Suprapubic skin (tissue), 4 donors: ENCODE measurements around the gene NR1H3. TPM values are rescaled to one million over a fixed set of nuclear protein-coding genes. Genes with fewer than 3 reads are reported as not detected.

Experiments
- DNase-seq, 2 donors: peaks; one replicate each; pipeline ENCODE4 v3.0.0-alpha.2; 2019; ENCODE audit warnings: low spot score in 2 of 2
- H3K27ac ChIP-seq: fragments of 200-600 bp; sonication (generic); one replicate; pipeline ENCODE4 v1.5.1; 2019
- H3K27me3 ChIP-seq: fragments of 200-600 bp; sonication (generic); one replicate; pipeline ENCODE4 v1.5.1; 2019
- H3K36me3 ChIP-seq: fragments of 200-600 bp; sonication (generic); one replicate; pipeline ENCODE4 v1.5.1; 2019
- H3K4me1 ChIP-seq: fragments of 200-600 bp; sonication (generic); one replicate; pipeline ENCODE4 v1.5.1; 2019
- H3K4me3 ChIP-seq: fragments of 200-600 bp; sonication (generic); one replicate; pipeline ENCODE4 v1.5.1; 2019; ENCODE audit warnings: mild to moderate bottlenecking
- H3K9me3 ChIP-seq: fragments of 200-600 bp; sonication (generic); one replicate; pipeline ENCODE4 v1.5.1; 2019
- EP300 ChIP-seq: sonication (generic); formaldehyde crosslinking; IDR thresholded peaks from one replicate; pipeline ENCODE4 v1.6.1; 2017; ENCODE audit warnings: antibody characterized with exemption
- POLR2A ChIP-seq, 2 donors: fragments of 450-650 bp; IDR thresholded peaks; one replicate each; pipeline ENCODE4 v1.6.1; 2017; ENCODE audit warnings: antibody characterized with exemption in 2 of 2, mild to moderate bottlenecking in 2 of 2, moderate library complexity in 2 of 2
- POLR2AphosphoS5 ChIP-seq, 3 donors: sonication (generic); formaldehyde crosslinking; IDR thresholded peaks; one replicate each; pipeline ENCODE4 v1.6.1; 2017; ENCODE audit warnings: antibody characterized with exemption in 3 of 3
- WGBS: methylation state at CpG from one replicate; pipeline ENCODE4 v1.1.5; 2018; 5-methylcytosine and 5-hydroxymethylcytosine counted together
- total RNA-seq, 4 donors: library from RNA; depleted of rRNA; stranded (reverse); fragments of >200 nt; gene quantifications; one replicate each; pipeline ENCODE4 v1.1.0, GENCODE V29; 2016
- TF ChIP-seq, protein P1 (sequence below), 2 donors: fragments of 200-600 bp in 1 of 2; fragments of 450-650 bp in 1 of 2; sonication (generic) in 1 of 2; IDR thresholded peaks; one replicate each; pipeline ENCODE4 v1.5.1; 2016 to 2019; ENCODE audit warnings: antibody characterized with exemption in 2 of 2, mild to moderate bottlenecking in 1 of 2, moderate library complexity in 1 of 2

Gene NR1H3
- total RNA-seq, 4 donors from 2014 or later, result 17.5 to 27.0 (median 25.0) TPM

DNA sequence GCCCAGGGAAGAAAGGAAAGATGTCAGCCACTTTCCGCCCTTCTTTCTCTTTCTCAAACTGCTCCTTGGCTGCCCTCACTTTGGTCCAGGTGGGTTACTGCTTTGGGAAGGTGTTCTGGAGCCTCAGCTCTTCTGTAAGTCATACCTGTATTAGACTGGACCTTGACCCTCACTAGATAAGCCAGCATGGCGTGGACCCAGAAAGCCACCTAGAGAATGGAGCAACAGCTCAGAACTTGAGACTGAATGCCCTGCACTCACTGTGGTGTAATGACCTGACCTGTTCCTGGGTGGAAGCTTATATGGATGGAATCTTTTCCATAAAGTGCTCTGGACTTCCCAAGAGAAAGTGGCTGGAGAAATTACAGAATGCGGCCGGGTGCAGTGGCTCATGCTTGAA lies 24.7 kb upstream of the NR1H3 start:
- H3K27me3 ChIP-seq, result no peaks in the 10 kb centered on the region
- 94% methylated on average over 4 of the region's 4 CpGs for WGBS
- no peak overlapping the region for H3K27ac ChIP-seq
- H3K4me1 ChIP-seq, result peaks cover 5% of the 10 kb centered on the region
- peaks cover 52% of the 10 kb centered on the region for H3K36me3 ChIP-seq
- no peak for DNase-seq
- no peak overlapping the region for H3K4me3 ChIP-seq
- no peaks in the 10 kb centered on the region for H3K9me3 ChIP-seq
- TF ChIP-seq EP300, result no peak
- TF ChIP-seq, protein P1, sequence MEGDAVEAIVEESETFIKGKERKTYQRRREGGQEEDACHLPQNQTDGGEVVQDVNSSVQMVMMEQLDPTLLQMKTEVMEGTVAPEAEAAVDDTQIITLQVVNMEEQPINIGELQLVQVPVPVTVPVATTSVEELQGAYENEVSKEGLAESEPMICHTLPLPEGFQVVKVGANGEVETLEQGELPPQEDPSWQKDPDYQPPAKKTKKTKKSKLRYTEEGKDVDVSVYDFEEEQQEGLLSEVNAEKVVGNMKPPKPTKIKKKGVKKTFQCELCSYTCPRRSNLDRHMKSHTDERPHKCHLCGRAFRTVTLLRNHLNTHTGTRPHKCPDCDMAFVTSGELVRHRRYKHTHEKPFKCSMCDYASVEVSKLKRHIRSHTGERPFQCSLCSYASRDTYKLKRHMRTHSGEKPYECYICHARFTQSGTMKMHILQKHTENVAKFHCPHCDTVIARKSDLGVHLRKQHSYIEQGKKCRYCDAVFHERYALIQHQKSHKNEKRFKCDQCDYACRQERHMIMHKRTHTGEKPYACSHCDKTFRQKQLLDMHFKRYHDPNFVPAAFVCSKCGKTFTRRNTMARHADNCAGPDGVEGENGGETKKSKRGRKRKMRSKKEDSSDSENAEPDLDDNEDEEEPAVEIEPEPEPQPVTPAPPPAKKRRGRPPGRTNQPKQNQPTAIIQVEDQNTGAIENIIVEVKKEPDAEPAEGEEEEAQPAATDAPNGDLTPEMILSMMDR (IDR thresholded peaks at IDR 0.05), result no peak

GRCh38 chr11:47233989-47234668 lies 23.7 kb upstream of the NR1H3 start:
- Histone ChIP-seq H3K27me3 (no peaks in the 10 kb centered on the region), H3K36me3 (peaks cover 59% of the 10 kb centered on the region), H3K9me3 (no peaks in the 10 kb centered on the region), H3K4me1 (peaks cover 7% of the 10 kb centered on the region), H3K4me3 (no peak overlapping the region), H3K27ac (no peak overlapping the region)
- TF ChIP-seq, protein P1 (IDR thresholded peaks at IDR 0.05), result no peak
- TF ChIP-seq POLR2A (IDR thresholded peaks at IDR 0.05), result no peak
- no peak for TF ChIP-seq POLR2AphosphoS5 (IDR thresholded peaks at IDR 0.05)
- WGBS, result 66% methylated on average over 11 of the region's 11 CpGs
- DNase-seq, result no peak

- H3K27me3 ChIP-seq, result no peaks in the 10 kb centered on the region
- no peak overlapping the region for H3K27ac ChIP-seq
- 56% methylated on average over 11 of the region's 12 CpGs for WGBS
- H3K9me3 ChIP-seq, result no peaks in the 10 kb centered on the region
- H3K36me3 ChIP-seq, result peaks cover 61% of the 10 kb centered on the region
- TF ChIP-seq POLR2AphosphoS5 (IDR thresholded peaks at IDR 0.05) (no peak), EP300 (no peak), POLR2A (IDR thresholded peaks at IDR 0.05) (no peak)
- TF ChIP-seq, protein P1 (IDR thresholded peaks at IDR 0.05), result no peak
- peaks cover 7% of the 10 kb centered on the region for H3K4me1 ChIP-seq
- no peak overlapping the region for H3K4me3 ChIP-seq
- DNase-seq, result no peak
Measured at GRCh38 chr11:47234669-47235100, 23.1 kb upstream of the NR1H3 start.

DNA sequence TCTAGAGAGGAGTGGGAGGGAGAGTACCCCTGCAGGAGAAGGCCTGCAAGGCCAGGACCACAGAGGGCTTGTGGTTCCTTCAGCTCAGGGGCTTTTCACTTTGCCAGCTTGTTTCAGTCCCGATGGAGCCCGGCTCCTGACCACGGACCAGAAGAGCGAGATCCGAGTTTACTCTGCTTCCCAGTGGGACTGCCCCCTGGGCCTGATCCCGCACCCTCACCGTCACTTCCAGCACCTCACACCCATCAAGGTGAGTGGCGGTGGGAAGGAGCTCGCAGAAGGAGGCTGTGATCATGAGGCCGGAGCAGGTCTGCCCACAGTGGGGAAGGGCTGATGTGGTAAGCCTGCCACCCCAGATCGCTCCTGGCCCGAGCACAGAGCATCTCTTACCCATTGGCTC lies 22.6 kb upstream of the NR1H3 start:
- peaks cover 7% of the 10 kb centered on the region for H3K4me1 ChIP-seq
- DNase-seq, result no peak
- no peak overlapping the region for H3K4me3 ChIP-seq
- peaks cover 64% of the 10 kb centered on the region for H3K36me3 ChIP-seq
- no peak overlapping the region for H3K27ac ChIP-seq
- no peaks in the 10 kb centered on the region for H3K9me3 ChIP-seq
- no peaks in the 10 kb centered on the region for H3K27me3 ChIP-seq
- TF ChIP-seq POLR2A (IDR thresholded peaks at IDR 0.05) (no peak), EP300 (no peak), POLR2AphosphoS5 (IDR thresholded peaks at IDR 0.05) (no peak)
- TF ChIP-seq, protein P1 (IDR thresholded peaks at IDR 0.05), result no peak
- WGBS, result 92% methylated on average over 12 of the region's 12 CpGs

GRCh38 chr11:47236482-47236881 lies 21.3 kb upstream of the NR1H3 start:
- H3K4me1 ChIP-seq, result peaks cover 7% of the 10 kb centered on the region
- H3K9me3 ChIP-seq, result no peaks in the 10 kb centered on the region
- H3K27me3 ChIP-seq, result no peaks in the 10 kb centered on the region
- no peak for DNase-seq
- H3K36me3 ChIP-seq, result peaks cover 74% of the 10 kb centered on the region
- WGBS, result 78% methylated on average over 5 of the region's 5 CpGs
- H3K27ac ChIP-seq, result no peak overlapping the region
- no peak overlapping the region for H3K4me3 ChIP-seq
- no peak for TF ChIP-seq EP300
- no peak for TF ChIP-seq POLR2A (IDR thresholded peaks at IDR 0.05)
- TF ChIP-seq, protein P1 (IDR thresholded peaks at IDR 0.05), result no peak
- no peak for TF ChIP-seq POLR2AphosphoS5 (IDR thresholded peaks at IDR 0.05)
